Mucosa of gallbladder (tissue), 1 donor: ENCODE measurements around the gene OR4K13. TPM values are rescaled to one million over a fixed set of nuclear protein-coding genes. Genes with fewer than 3 reads are reported as not detected.

ENCODE experiments used
- DNase-seq: peaks from one replicate; pipeline ENCODE4 v3.0.0-alpha.2; 2020; ENCODE audit warnings: low spot score
- total RNA-seq: library from RNA; stranded (reverse); gene quantifications from one replicate; pipeline ENCODE4 v1.2.1, GENCODE V29; 2021
- donor health status: DM: no; HTN: no; CAD: no.

Gene OR4K13
- total RNA-seq = not detected

- DNase-seq = no peak
Observed at GRCh38 chr14:20035938-20036337, at the start of gene OR4K13. Gene OR4K13, minus strand, starts transcription at chr14:20036038. Its CDS starts 1,280 bp downstream, at chr14:20034758.

- DNase-seq = no peak
Observed at GRCh38 chr14:20059745-20060144, 23.9 kb upstream of the OR4K13 start, which contains the start of gene OR4L1. Gene OR4L1, plus strand, starts transcription at chr14:20060045. Its CDS starts 0 bp downstream, at chr14:20060045.

GRCh38 chr14:20048202-20048601 lies 12.4 kb upstream of the OR4K13 start:
- no peak for DNase-seq

GRCh38 chr14:20044243-20044642 lies 8.4 kb upstream of the OR4K13 start:
- no peak for DNase-seq

- DNase-seq = no peak
Observed at GRCh38 chr14:20035449-20035848, 389 bp downstream of the OR4K13 start.

GRCh38 chr14:20031058-20031457 lies 4.8 kb downstream of the OR4K13 start:
- DNase-seq = no peak

GRCh38 chr14:20019257-20019865 lies 16.5 kb downstream of the OR4K13 start, which contains the start of gene OR4K14:
Gene OR4K14, minus strand, starts transcription at chr14:20019307. Its CDS starts 4,114 bp downstream, at chr14:20015193.
- no peak for DNase-seq

- no peak for DNase-seq
Observed at GRCh38 chr14:20008156-20008555, 27.7 kb downstream of the OR4K13 start.

- DNase-seq = no peak
Observed at GRCh38 chr14:20002319-20002718, 33.5 kb downstream of the OR4K13 start.

- no peak for DNase-seq
Observed at GRCh38 chr14:20001863-20002262, 34.0 kb downstream of the OR4K13 start, which contains the start of gene OR4Q2. Gene OR4Q2, plus strand, starts transcription at chr14:20002163.

GRCh38 chr14:19993438-19993837 lies 42.4 kb downstream of the OR4K13 start:
- DNase-seq = no peak

Other genes with a start within 250 kb of the OR4K13 start
- gene OR4N2, start 232.3 kb downstream of the OR4K13 start, total RNA-seq = not detected
- not detected for gene OR4K2, start 160.9 kb downstream of the OR4K13 start, total RNA-seq
- not detected for gene OR4K5, start 115.4 kb downstream of the OR4K13 start, total RNA-seq
- not detected for gene OR4K1, start 105.1 kb downstream of the OR4K13 start, total RNA-seq
- gene OR4K15, start 60.4 kb downstream of the OR4K13 start, total RNA-seq = not detected
- gene OR4Q2, start 33.9 kb downstream of the OR4K13 start, total RNA-seq = not detected
- gene OR4K14, start 16.7 kb downstream of the OR4K13 start, total RNA-seq = not detected
- gene OR4L1, start 24.0 kb upstream of the OR4K13 start, total RNA-seq = not detected
- not detected for gene OR4K17, start 74.7 kb upstream of the OR4K13 start, total RNA-seq
- not detected for gene OR4N5, start 102.8 kb upstream of the OR4K13 start, total RNA-seq
- gene OR11G2, start 154.9 kb upstream of the OR4K13 start, total RNA-seq = not detected
- gene OR11H6, start 187.7 kb upstream of the OR4K13 start, total RNA-seq = not detected
- not detected for gene OR11H7, start 192.9 kb upstream of the OR4K13 start, total RNA-seq
- gene OR11H4, start 203.2 kb upstream of the OR4K13 start, total RNA-seq = not detected